SKM-1 treated with dmso at 0.1 percent for 144 hours (cell line): ENCODE data around the gene VPS54.
"Not testable (repeated sequence)": the region's sequence is repeated elsewhere in the genome, so short reads cannot be mapped to it uniquely, and the experiment has no call there.

Experiments
- DNase-seq: peaks from one replicate; lab custom pipeline; 2025; ENCODE audit not compliant: unreplicated experiment; lab: John Stamatoyannopoulos, UW

VPS54 gene

GRCh38 chr2:63874204-63875130 lies 144.8 kb downstream of the VPS54 start:
- no peak for DNase-seq

- no peak for DNase-seq
Measured at GRCh38 chr2:63872571-63873328, 146.5 kb downstream of the VPS54 start.

- DNase-seq = no peak
Measured at GRCh38 chr2:63871864-63872263, 147.4 kb downstream of the VPS54 start.

- DNase-seq = no peak
Measured at GRCh38 chr2:63870679-63871078, 148.5 kb downstream of the VPS54 start.

GRCh38 chr2:63866009-63866709 lies 153.1 kb downstream of the VPS54 start:
- no peak for DNase-seq

GRCh38 chr2:63865159-63865799 lies 153.9 kb downstream of the VPS54 start:
- DNase-seq = no peak

- no peak for DNase-seq
Measured at GRCh38 chr2:63863707-63864106, 155.5 kb downstream of the VPS54 start.

GRCh38 chr2:63862806-63863205 lies 156.4 kb downstream of the VPS54 start:
- DNase-seq = no peak

- DNase-seq = peak; percentile 26
Measured at GRCh38 chr2:63861220-63861822, 157.9 kb downstream of the VPS54 start.

- DNase-seq = no peak
Measured at GRCh38 chr2:63858291-63858690, 160.9 kb downstream of the VPS54 start.

- no peak for DNase-seq
Measured at GRCh38 chr2:63856303-63856603, 163.0 kb downstream of the VPS54 start.

GRCh38 chr2:63855418-63856302 lies 163.6 kb downstream of the VPS54 start:
- no peak for DNase-seq

- peak; percentile 5 for DNase-seq
Measured at GRCh38 chr2:63853527-63854310, 165.5 kb downstream of the VPS54 start.

- DNase-seq = no peak
Measured at GRCh38 chr2:63851691-63852311, 167.4 kb downstream of the VPS54 start.

- no peak for DNase-seq
Measured at GRCh38 chr2:63850649-63851048, 168.6 kb downstream of the VPS54 start.

GRCh38 chr2:63850204-63850571 lies 169.0 kb downstream of the VPS54 start:
- no peak for DNase-seq

GRCh38 chr2:63849381-63850203 lies 169.6 kb downstream of the VPS54 start:
- DNase-seq = no peak

- not testable (repeated sequence) for DNase-seq
Measured at GRCh38 chr2:63847571-63847970, 171.7 kb downstream of the VPS54 start.
